ENCODE results near the gene CORO6. TPM values are rescaled to one million over a fixed set of nuclear protein-coding genes. Genes with fewer than 3 reads are reported as not detected.

CORO6 gene
- total RNA-seq (2014; rRNA removed; shearing (Covaris generic)) (5.0 and 5.2 TPM in 2 replicates), polyA plus RNA-seq (2016; fragmentation: Nextera tagmentation; extraction: Ambion mirVana) (2.5 and 2.6 TPM in 2 replicates)
- long read RNA-seq, partial matches to known transcripts: 0 of 2 reads
- long read RNA-seq, other reads (novel, unspliced or antisense): 2 of 2 reads

- peak within 1 kb of the TSS; percentile 72 for H3K4me3 Mint-ChIP-seq
- peak within 1 kb of the TSS; percentile 93 for H3K4me2 ChIP-seq
- H3K27me3 Mint-ChIP-seq (ENCODE audit: insufficient read depth, low read depth, poor library complexity): peaks cover 37% of the 10 kb centered on the region
- H3K4me1 Mint-ChIP-seq: peaks cover 33% of the 10 kb centered on the region
- no peaks in the 10 kb centered on the region for H3K79me2 ChIP-seq (replicated peaks; ENCODE audit: insufficient read depth)
- no peak for TF ChIP-seq CTCF (conservative IDR thresholded peaks at IDR 0.05; ENCODE audit: low read depth in 2 of 2)
- TF ChIP-seq POLR2AphosphoS5 (IDR thresholded peaks at IDR 0.05; ENCODE audit: low read depth): peak; percentile 90
- peak within 1 kb of the TSS; percentile 97 for H2AFZ ChIP-seq
- DNase-seq (ENCODE audit: low spot score) (peak; percentile 85), ATAC-seq (peak; percentile 46)
- peak within 1 kb of the TSS; percentile 78 for H3K27ac ChIP-seq (ENCODE audit: low read depth)
- no peaks in the 10 kb centered on the region; the same call in 2 of the 3 replicates for H3K36me3 Mint-ChIP-seq (ENCODE audit: low read depth)
- peak within 1 kb of the TSS; percentile 89 for H3K4me3 ChIP-seq
- no peaks in the 10 kb centered on the region; the same call in 2 of the 3 replicates for H3K9me3 Mint-ChIP-seq
- no peaks in the 10 kb centered on the region; the same call in 1 of the 2 replicates for H3F3A ChIP-seq (replicated peaks; ENCODE audit: low read depth)
- H3K4me1 ChIP-seq (ENCODE audit: insufficient read depth): peaks cover 22% of the 10 kb centered on the region
- H3K27me3 ChIP-seq (ENCODE audit: insufficient read depth): peaks cover 60% of the 10 kb centered on the region
- H3K27ac Mint-ChIP-seq: peak within 1 kb of the TSS; percentile 59; the same call in 1 of the 2 replicates
- H3K9me2 ChIP-seq (ENCODE audit: insufficient read depth): 0 out of 2 replicates have a peak, but pooled peaks cover 4% of the 10 kb centered on the region
- H3K36me3 ChIP-seq (ENCODE audit: insufficient read depth): no peaks in the 10 kb centered on the region
- H4K20me1 ChIP-seq (replicated peaks; ENCODE audit: insufficient read depth): no peaks in the 10 kb centered on the region; the same call in 1 of the 2 replicates
Measured at GRCh38 chr17:29622337-29623282, at the start of gene CORO6. Gene CORO6 (minus strand): TSS chr17:29622912. CDS start chr17:29621421, 1,491 bp downstream.

- Histone ChIP-seq H3K79me2 (replicated peaks; ENCODE audit: insufficient read depth) (no peaks in the 10 kb centered on the region), H3K36me3 (ENCODE audit: insufficient read depth) (no peaks in the 10 kb centered on the region), H4K20me1 (replicated peaks; ENCODE audit: insufficient read depth) (no peaks in the 10 kb centered on the region), H3K27me3 (ENCODE audit: insufficient read depth) (no peaks in the 10 kb centered on the region), H3K27ac (ENCODE audit: low read depth) (no peak overlapping the region), H3K4me2 (no peak overlapping the region), H3K4me3 (no peak overlapping the region), H3K9me2 (ENCODE audit: insufficient read depth) (no peaks in the 10 kb centered on the region), H2AFZ (no peak overlapping the region), H3K4me1 (ENCODE audit: insufficient read depth) (no peaks in the 10 kb centered on the region), H3F3A (replicated peaks; ENCODE audit: low read depth) (no peaks in the 10 kb centered on the region)
- ATAC-seq (no peak), DNase-seq (ENCODE audit: low spot score) (no peak)
- H3K4me1 Mint-ChIP-seq: peaks cover 9% of the 10 kb centered on the region
- H3K9me3 Mint-ChIP-seq: no peaks in the 10 kb centered on the region
- no peaks in the 10 kb centered on the region for H3K27me3 Mint-ChIP-seq (ENCODE audit: insufficient read depth, low read depth, poor library complexity)
- H3K4me3 Mint-ChIP-seq: no peak overlapping the region
- H3K36me3 Mint-ChIP-seq (ENCODE audit: low read depth): peaks cover 3% of the 10 kb centered on the region; the same call in 1 of the 3 replicates
- H3K27ac Mint-ChIP-seq: no peak overlapping the region
- TF ChIP-seq POLR2AphosphoS5 (IDR thresholded peaks at IDR 0.05; ENCODE audit: low read depth) (no peak), CREB1 (CRISPR knock-in tag; IDR thresholded peaks at IDR 0.05; ENCODE audit: low read depth) (no peak), CTCF (conservative IDR thresholded peaks at IDR 0.05; ENCODE audit: low read depth in 2 of 2) (no peak), ZNF331 (CRISPR knock-in tag; IDR thresholded peaks at IDR 0.05; ENCODE audit: low read depth) (no peak), ZNF462 (CRISPR knock-in tag; IDR thresholded peaks at IDR 0.05) (no peak), NANOG (IDR thresholded peaks at IDR 0.05; ENCODE audit: borderline replicate concordance) (no peak)
- TF ChIP-seq, protein P1, sequence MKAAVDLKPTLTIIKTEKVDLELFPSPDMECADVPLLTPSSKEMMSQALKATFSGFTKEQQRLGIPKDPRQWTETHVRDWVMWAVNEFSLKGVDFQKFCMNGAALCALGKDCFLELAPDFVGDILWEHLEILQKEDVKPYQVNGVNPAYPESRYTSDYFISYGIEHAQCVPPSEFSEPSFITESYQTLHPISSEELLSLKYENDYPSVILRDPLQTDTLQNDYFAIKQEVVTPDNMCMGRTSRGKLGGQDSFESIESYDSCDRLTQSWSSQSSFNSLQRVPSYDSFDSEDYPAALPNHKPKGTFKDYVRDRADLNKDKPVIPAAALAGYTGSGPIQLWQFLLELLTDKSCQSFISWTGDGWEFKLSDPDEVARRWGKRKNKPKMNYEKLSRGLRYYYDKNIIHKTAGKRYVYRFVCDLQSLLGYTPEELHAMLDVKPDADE (IDR thresholded peaks at IDR 0.05): no peak
Measured at GRCh38 chr17:29671661-29672060, 48.9 kb upstream of the CORO6 start.
